HEK293 (cell line): ENCODE data around the gene ERF.
A peak's percentile ranks its signal among the peaks of the same experiment; 100 is the strongest.

Experiments
- CTCF ChIA-PET: fragments of 350-600 bp; formaldehyde crosslinking; extraction: SDS; loops from one replicate; lab custom pipeline; 2021; ENCODE audit warnings: antibody characterized with exemption; lab: Yijun Ruan, JAX
- POLR2A ChIA-PET: fragments of 300-600 bp; formaldehyde crosslinking; extraction: SDS; loops from one replicate; lab custom pipeline; 2020; ENCODE audit warnings: antibody characterized with exemption, inconsistent platforms; lab: Yijun Ruan, JAX
- H3K27ac ChIP-seq: fragments of 200-500 bp; sonication (Bioruptor generic); 2 replicates; pipeline ENCODE4 v1.5.1; 2014; ENCODE audit warnings: low read depth, low read length, control low read depth, inconsistent platforms; ENCODE audit errors: extremely low read depth
- H3K36me3 ChIP-seq, 2 experiments: fragments of 200-500 bp in 1 of 2; sonication (Bioruptor generic) in 1 of 2; 1 replicate in 1 of 2; 2 replicates in 1 of 2; pipeline ENCODE4 v1.5.1; 2014 to 2017; ENCODE audit warnings: inconsistent platforms in 2 of 2, low read length in 2 of 2; ENCODE audit not compliant: control insufficient read depth in 2 of 2, insufficient read depth in 1 of 2
- H3K4me1 ChIP-seq: fragments of 200-500 bp; sonication (Bioruptor generic); 2 replicates; pipeline ENCODE4 v1.5.1; 2014; ENCODE audit warnings: mild to moderate bottlenecking, low read length, inconsistent platforms; ENCODE audit not compliant: control insufficient read depth, insufficient read depth
- H3K4me3 ChIP-seq: 2 replicates; pipeline ENCODE4 v1.5.1; 2011; ENCODE audit warnings: low read depth, mild to moderate bottlenecking, control low read depth, low read length, moderate library complexity
- H3K9me3 ChIP-seq: fragments of 200-500 bp; sonication (Bioruptor generic); 2 replicates; pipeline ENCODE4 v1.5.1; 2014; ENCODE audit warnings: low read depth, low read length, inconsistent platforms; ENCODE audit not compliant: control insufficient read depth, insufficient read depth
- BCL11B ChIP-seq: fragments of 450-650 bp; formaldehyde crosslinking; IDR thresholded peaks from 2 replicates; pipeline ENCODE4 v1.5.1; 2016; ENCODE audit warnings: low read depth, missing biosample characterization, missing genetic modification characterization
- GLIS1 ChIP-seq: fragments of 450-650 bp; formaldehyde crosslinking; IDR thresholded peaks from 2 replicates; pipeline ENCODE4 v1.5.1; 2016; ENCODE audit warnings: missing biosample characterization, missing genetic modification characterization
- GLIS2 ChIP-seq: fragments of 450-650 bp; formaldehyde crosslinking; IDR thresholded peaks from 2 replicates; pipeline ENCODE4 v1.5.1; 2016; ENCODE audit warnings: missing biosample characterization, missing genetic modification characterization
- MEIS1 ChIP-seq: sonication (generic); formaldehyde crosslinking; IDR thresholded peaks from 2 replicates; pipeline ENCODE4 v1.8.1; 2022; ENCODE audit warnings: missing genetic modification reagents, mild to moderate bottlenecking, borderline replicate concordance
- MZF1 ChIP-seq: fragments of 450-650 bp; formaldehyde crosslinking; IDR thresholded peaks from 2 replicates; pipeline ENCODE4 v1.5.1; 2017; ENCODE audit warnings: missing biosample characterization, missing genetic modification characterization, borderline replicate concordance
- SCRT2 ChIP-seq: fragments of 450-650 bp; formaldehyde crosslinking; IDR thresholded peaks from 2 replicates; pipeline ENCODE4 v1.5.1; 2016; ENCODE audit warnings: missing biosample characterization, missing genetic modification characterization
- YY2 ChIP-seq: fragments of 450-650 bp; formaldehyde crosslinking; IDR thresholded peaks from 2 replicates; pipeline ENCODE4 v1.5.1; 2016; ENCODE audit warnings: missing biosample characterization, missing genetic modification characterization
- ZBTB8A ChIP-seq: fragments of 450-650 bp; formaldehyde crosslinking; IDR thresholded peaks from 2 replicates; pipeline ENCODE4 v1.5.1; 2016; ENCODE audit warnings: missing biosample characterization, missing genetic modification characterization
- ZNF10 ChIP-seq: fragments of 450-650 bp; formaldehyde crosslinking; IDR thresholded peaks from 2 replicates; pipeline ENCODE4 v1.5.1; 2017; ENCODE audit warnings: missing biosample characterization, missing genetic modification characterization
- ZNF2 ChIP-seq: fragments of 450-650 bp; formaldehyde crosslinking; IDR thresholded peaks from 2 replicates; pipeline ENCODE4 v1.5.1; 2016; ENCODE audit warnings: missing biosample characterization, missing genetic modification characterization
- ZNF214 ChIP-seq: fragments of 450-650 bp; formaldehyde crosslinking; IDR thresholded peaks from 2 replicates; pipeline ENCODE4 v1.5.1; 2017; ENCODE audit warnings: missing biosample characterization, mild to moderate bottlenecking, missing genetic modification characterization, borderline replicate concordance
- ZNF24 ChIP-seq: fragments of 450-650 bp; formaldehyde crosslinking; IDR thresholded peaks from 2 replicates; pipeline ENCODE4 v1.5.1; 2016; ENCODE audit warnings: missing biosample characterization, missing genetic modification characterization
- ZNF274 ChIP-seq, 2 experiments: fragments of 200-500 bp in 1 of 2; fragments of 450-650 bp in 1 of 2; sonication (Bioruptor generic) in 1 of 2; formaldehyde crosslinking in 1 of 2; IDR thresholded peaks; 2 replicates each; pipeline versions ENCODE4 v1.5.1 to v1.6.1; 2014 to 2016; ENCODE audit warnings: borderline replicate concordance in 1 of 2, inconsistent platforms in 1 of 2, low read length in 1 of 2, missing biosample characterization in 1 of 2, missing genetic modification characterization in 1 of 2
- ZNF302 ChIP-seq: fragments of 450-650 bp; formaldehyde crosslinking; IDR thresholded peaks from 2 replicates; pipeline ENCODE4 v1.5.1; 2016; ENCODE audit warnings: missing biosample characterization, missing genetic modification characterization, low read depth
- ZNF488 ChIP-seq: fragments of 450-650 bp; formaldehyde crosslinking; IDR thresholded peaks from 2 replicates; pipeline ENCODE4 v1.5.1; 2016; ENCODE audit warnings: missing biosample characterization, missing genetic modification characterization
- ZNF548 ChIP-seq: fragments of 450-650 bp; formaldehyde crosslinking; IDR thresholded peaks from 2 replicates; pipeline ENCODE4 v1.5.1; 2016; ENCODE audit warnings: missing biosample characterization, missing genetic modification characterization
- ZNF561 ChIP-seq: fragments of 450-650 bp; IDR thresholded peaks from 2 replicates; pipeline ENCODE4 v1.5.1; 2018; ENCODE audit warnings: missing biosample characterization, missing genetic modification characterization, borderline replicate concordance
- ZNF610 ChIP-seq: fragments of 450-650 bp; formaldehyde crosslinking; IDR thresholded peaks from 2 replicates; pipeline ENCODE4 v1.5.1; 2016; ENCODE audit warnings: missing biosample characterization, missing genetic modification characterization, borderline replicate concordance
- ZSCAN23 ChIP-seq: fragments of 450-650 bp; formaldehyde crosslinking; IDR thresholded peaks from 2 replicates; pipeline ENCODE4 v1.5.1; 2016; ENCODE audit warnings: missing biosample characterization, missing genetic modification characterization
- TF ChIP-seq, protein P1 (sequence below): fragments of 450-650 bp; formaldehyde crosslinking; IDR thresholded peaks from 2 replicates; pipeline ENCODE4 v1.5.1; 2017; ENCODE audit warnings: missing biosample characterization, missing genetic modification characterization
- TF ChIP-seq, protein P2 (sequence below): fragments of 450-650 bp; formaldehyde crosslinking; IDR thresholded peaks from 2 replicates; pipeline ENCODE4 v1.5.1; 2016; ENCODE audit warnings: missing biosample characterization, missing genetic modification characterization
- TF ChIP-seq, protein P3 (sequence below): fragments of 450-650 bp; formaldehyde crosslinking; IDR thresholded peaks from 2 replicates; pipeline ENCODE4 v1.5.1; 2016; ENCODE audit warnings: missing biosample characterization, missing genetic modification characterization, borderline replicate concordance
- TF ChIP-seq, protein P4 (sequence below): fragments of 450-650 bp; formaldehyde crosslinking; IDR thresholded peaks from 2 replicates; pipeline ENCODE4 v1.5.1; 2016; ENCODE audit warnings: missing biosample characterization, missing genetic modification characterization
- TF ChIP-seq, protein P5 (sequence below): IDR thresholded peaks from 2 replicates; pipeline ENCODE4 v1.6.1; 2011; ENCODE audit warnings: mild to moderate bottlenecking, low read depth, low read length, borderline replicate concordance
- TF ChIP-seq, protein P6 (sequence below): fragments of 450-650 bp; formaldehyde crosslinking; IDR thresholded peaks from 2 replicates; pipeline ENCODE4 v1.5.1; 2016; ENCODE audit warnings: missing biosample characterization, missing genetic modification characterization

Gene ERF

DNA sequence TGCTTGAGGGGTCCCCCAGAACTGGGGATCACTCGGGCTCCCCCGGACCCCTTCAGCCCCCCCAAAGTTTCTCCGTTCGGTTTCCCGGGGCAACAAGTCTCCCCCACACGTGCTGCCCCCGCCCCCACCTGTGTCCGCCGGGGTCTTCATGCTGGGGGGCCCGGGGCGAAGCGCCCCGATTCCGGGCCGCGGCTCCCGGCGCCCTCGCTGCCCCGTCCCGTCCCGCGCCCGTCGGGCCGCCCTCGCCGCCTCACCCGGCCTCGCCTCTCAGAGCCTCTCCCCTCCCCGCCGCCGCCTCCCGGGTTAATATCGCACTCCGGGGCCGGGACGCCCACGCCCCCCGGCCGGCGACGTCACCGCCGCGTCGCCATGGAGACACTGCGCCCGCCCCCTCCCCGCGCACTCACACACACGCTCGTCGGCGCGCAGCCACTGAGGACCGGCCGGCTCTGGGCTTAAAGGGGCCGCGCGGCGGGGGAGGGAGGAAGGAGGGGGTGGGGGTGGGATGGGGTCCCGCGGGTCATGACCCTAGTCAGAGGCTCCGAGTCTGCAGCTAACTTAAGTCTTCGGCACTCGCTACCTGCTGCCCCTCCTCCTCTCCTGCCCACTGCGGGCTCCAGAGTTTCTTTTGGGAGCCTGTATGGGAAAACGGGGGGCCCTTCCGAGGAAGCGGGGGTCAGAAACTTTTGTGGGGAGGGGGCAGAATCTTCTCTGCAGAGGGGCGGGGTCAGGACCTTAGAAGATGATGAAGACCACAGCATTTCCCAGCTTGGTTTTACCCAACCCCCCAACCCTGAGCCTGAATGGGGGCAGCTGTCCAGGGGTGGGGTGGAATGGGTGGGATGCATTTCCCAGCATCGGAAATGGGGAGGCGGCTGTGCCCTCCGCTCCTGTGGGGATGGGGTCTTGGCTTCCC, at the start of gene ERF:
ERF (minus strand) TSS at position 279 of the 916 bp plus-strand sequence; CDS start at position 150, 129 bp downstream.
- ChIA-PET CTCF (interaction anchor here (0.9 to 4.9 kb wide), 3 partner anchors 9 to 24 kb away, joined by 3 to 23 read pairs (median 14); no protein-coding TSS in a partner anchor), POLR2A (interaction anchor here (0.6 to 2.3 kb wide), 5 partner anchors 9 to 24 kb away, joined by 4 to 15 read pairs (median 10); partner anchors contain the start of gene GSK3A)
- peak within 1 kb of the TSS; percentile 99 for H3K27ac ChIP-seq
- no peak for TF ChIP-seq ZNF610 (tag by site-specific recombination)
- TF ChIP-seq ZNF274 (IDR thresholded peaks at IDR 0.05; ENCODE audit: low read length) = no peak
- no peak for TF ChIP-seq ZNF274 (tag by site-specific recombination; IDR thresholded peaks at IDR 0.05; ENCODE audit: borderline replicate concordance)
- TF ChIP-seq, protein P1, sequence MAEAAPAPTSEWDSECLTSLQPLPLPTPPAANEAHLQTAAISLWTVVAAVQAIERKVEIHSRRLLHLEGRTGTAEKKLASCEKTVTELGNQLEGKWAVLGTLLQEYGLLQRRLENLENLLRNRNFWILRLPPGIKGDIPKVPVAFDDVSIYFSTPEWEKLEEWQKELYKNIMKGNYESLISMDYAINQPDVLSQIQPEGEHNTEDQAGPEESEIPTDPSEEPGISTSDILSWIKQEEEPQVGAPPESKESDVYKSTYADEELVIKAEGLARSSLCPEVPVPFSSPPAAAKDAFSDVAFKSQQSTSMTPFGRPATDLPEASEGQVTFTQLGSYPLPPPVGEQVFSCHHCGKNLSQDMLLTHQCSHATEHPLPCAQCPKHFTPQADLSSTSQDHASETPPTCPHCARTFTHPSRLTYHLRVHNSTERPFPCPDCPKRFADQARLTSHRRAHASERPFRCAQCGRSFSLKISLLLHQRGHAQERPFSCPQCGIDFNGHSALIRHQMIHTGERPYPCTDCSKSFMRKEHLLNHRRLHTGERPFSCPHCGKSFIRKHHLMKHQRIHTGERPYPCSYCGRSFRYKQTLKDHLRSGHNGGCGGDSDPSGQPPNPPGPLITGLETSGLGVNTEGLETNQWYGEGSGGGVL (tag by site-specific recombination) = peak; percentile 55
- TF ChIP-seq GLIS2 (tag by site-specific recombination) = no peak; the same call in none of the 2 replicates
- TF ChIP-seq GLIS1 (tag by site-specific recombination) = peak; percentile 76
- TF ChIP-seq YY2 = 0 out of 2 replicates have a peak, but pooled peaks have one; percentile 7
- TF ChIP-seq SCRT2 (tag by site-specific recombination) = no peak
- TF ChIP-seq ZNF488 = no peak
- no peak for TF ChIP-seq ZNF548 (tag by site-specific recombination)
- TF ChIP-seq, protein P2, sequence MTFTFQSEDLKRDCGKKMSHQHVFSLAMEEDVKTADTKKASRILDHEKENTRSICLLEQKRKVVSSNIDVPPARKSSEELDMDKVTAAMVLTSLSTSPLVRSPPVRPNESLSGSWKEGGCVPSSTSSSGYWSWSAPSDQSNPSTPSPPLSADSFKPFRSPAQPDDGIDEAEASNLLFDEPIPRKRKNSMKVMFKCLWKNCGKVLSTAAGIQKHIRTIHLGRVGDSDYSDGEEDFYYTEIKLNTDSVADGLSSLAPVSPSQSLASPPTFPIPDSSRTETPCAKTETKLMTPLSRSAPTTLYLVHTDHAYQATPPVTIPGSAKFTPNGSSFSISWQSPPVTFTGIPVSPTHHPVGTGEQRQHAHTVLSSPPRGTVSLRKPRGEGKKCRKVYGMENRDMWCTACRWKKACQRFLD (tag by site-specific recombination) = no peak
- no peak for TF ChIP-seq BCL11B (tag by site-specific recombination)
- TF ChIP-seq ZNF2 = no peak
- TF ChIP-seq MEIS1 (CRISPR knock-in tag) = no peak
- no peak for TF ChIP-seq ZSCAN23 (tag by site-specific recombination)
- no peak for TF ChIP-seq MZF1
- TF ChIP-seq, protein P3, sequence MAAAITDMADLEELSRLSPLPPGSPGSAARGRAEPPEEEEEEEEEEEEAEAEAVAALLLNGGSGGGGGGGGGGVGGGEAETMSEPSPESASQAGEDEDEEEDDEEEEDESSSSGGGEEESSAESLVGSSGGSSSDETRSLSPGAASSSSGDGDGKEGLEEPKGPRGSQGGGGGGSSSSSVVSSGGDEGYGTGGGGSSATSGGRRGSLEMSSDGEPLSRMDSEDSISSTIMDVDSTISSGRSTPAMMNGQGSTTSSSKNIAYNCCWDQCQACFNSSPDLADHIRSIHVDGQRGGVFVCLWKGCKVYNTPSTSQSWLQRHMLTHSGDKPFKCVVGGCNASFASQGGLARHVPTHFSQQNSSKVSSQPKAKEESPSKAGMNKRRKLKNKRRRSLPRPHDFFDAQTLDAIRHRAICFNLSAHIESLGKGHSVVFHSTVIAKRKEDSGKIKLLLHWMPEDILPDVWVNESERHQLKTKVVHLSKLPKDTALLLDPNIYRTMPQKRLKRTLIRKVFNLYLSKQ (tag by site-specific recombination) = no peak
- peak; percentile 65; the same call in 1 of the 2 replicates for TF ChIP-seq ZNF561 (tag by site-specific recombination)
- TF ChIP-seq ZNF24 (tag by site-specific recombination) = no peak
- TF ChIP-seq, protein P4, sequence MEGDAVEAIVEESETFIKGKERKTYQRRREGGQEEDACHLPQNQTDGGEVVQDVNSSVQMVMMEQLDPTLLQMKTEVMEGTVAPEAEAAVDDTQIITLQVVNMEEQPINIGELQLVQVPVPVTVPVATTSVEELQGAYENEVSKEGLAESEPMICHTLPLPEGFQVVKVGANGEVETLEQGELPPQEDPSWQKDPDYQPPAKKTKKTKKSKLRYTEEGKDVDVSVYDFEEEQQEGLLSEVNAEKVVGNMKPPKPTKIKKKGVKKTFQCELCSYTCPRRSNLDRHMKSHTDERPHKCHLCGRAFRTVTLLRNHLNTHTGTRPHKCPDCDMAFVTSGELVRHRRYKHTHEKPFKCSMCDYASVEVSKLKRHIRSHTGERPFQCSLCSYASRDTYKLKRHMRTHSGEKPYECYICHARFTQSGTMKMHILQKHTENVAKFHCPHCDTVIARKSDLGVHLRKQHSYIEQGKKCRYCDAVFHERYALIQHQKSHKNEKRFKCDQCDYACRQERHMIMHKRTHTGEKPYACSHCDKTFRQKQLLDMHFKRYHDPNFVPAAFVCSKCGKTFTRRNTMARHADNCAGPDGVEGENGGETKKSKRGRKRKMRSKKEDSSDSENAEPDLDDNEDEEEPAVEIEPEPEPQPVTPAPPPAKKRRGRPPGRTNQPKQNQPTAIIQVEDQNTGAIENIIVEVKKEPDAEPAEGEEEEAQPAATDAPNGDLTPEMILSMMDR = no peak
- TF ChIP-seq ZNF214 (tag by site-specific recombination) = no peak
- TF ChIP-seq ZNF10 = no peak
- TF ChIP-seq, protein P5, sequence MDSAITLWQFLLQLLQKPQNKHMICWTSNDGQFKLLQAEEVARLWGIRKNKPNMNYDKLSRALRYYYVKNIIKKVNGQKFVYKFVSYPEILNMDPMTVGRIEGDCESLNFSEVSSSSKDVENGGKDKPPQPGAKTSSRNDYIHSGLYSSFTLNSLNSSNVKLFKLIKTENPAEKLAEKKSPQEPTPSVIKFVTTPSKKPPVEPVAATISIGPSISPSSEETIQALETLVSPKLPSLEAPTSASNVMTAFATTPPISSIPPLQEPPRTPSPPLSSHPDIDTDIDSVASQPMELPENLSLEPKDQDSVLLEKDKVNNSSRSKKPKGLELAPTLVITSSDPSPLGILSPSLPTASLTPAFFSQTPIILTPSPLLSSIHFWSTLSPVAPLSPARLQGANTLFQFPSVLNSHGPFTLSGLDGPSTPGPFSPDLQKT = no peak
- peak; percentile 75 for TF ChIP-seq ZBTB8A
- TF ChIP-seq ZNF302 (tag by site-specific recombination) = no peak
- TF ChIP-seq, protein P6, sequence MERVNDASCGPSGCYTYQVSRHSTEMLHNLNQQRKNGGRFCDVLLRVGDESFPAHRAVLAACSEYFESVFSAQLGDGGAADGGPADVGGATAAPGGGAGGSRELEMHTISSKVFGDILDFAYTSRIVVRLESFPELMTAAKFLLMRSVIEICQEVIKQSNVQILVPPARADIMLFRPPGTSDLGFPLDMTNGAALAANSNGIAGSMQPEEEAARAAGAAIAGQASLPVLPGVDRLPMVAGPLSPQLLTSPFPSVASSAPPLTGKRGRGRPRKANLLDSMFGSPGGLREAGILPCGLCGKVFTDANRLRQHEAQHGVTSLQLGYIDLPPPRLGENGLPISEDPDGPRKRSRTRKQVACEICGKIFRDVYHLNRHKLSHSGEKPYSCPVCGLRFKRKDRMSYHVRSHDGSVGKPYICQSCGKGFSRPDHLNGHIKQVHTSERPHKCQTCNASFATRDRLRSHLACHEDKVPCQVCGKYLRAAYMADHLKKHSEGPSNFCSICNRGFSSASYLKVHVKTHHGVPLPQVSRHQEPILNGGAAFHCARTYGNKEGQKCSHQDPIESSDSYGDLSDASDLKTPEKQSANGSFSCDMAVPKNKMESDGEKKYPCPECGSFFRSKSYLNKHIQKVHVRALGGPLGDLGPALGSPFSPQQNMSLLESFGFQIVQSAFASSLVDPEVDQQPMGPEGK = no peak; the same call in 1 of the 2 replicates

More for the DNA sequence above, at the start of gene ERF:
- H3K4me1 ChIP-seq = peaks cover 34% of the 10 kb centered on the region
- H3K36me3 ChIP-seq = peaks cover 3 to 6% of the 10 kb centered on the region in 2 experiments; a peak in 2 of 3 replicates
- H3K9me3 ChIP-seq = no peaks in the 10 kb centered on the region
- peak within 1 kb of the TSS; percentile 83 for H3K4me3 ChIP-seq
